ENCODE results near the gene NTM. TPM values are rescaled to one million over a fixed set of nuclear protein-coding genes. Genes with fewer than 3 reads are reported as not detected.

Gene NTM
- total RNA-seq, 8 experiments from 2014 or later, result 0.80 to 169 (median 18.6) TPM

DNA sequence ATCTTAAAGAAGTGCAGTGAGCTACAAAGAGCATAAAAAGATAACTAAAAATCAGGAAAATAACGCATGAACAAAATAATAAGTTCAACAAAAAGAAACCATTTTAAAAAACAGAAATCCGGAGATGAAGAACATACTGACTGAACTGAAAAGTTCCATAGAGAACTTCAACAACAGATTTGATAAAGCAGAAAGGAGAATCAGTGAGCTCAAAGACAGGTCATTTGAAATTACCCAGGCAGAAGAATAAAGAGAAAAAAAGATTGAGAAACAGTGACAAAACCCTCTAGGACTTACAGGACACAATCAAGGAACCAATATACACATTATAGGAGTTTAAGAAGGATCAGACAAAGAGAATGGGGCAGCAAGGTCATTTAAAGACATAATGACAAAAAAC lies 334.3 kb downstream of the NTM start:
- ATAC-seq (replicated peaks in 6 of 8), result no peak
- no peaks in the 10 kb centered on the region for H3K4me1 ChIP-seq (replicated peaks in 1 of 2)
- no peak overlapping the region for H3K4me3 ChIP-seq
- WGBS, 10 experiments, result 33 to 100% (median 86%) methylated on average over 2 of the region's 2 CpGs; no CpG with 5 or more reads in 1 of the 10 experiments
- in situ Hi-C loops (cut with MboI; ENCODE audit: low pct_unique_long_range_greater_than_20kb in 2 of 9, low sequenced_read_pairs in 9 of 9, unreplicated experiment in 9 of 9), result no loop called here
- no peak overlapping the region for H3K27ac ChIP-seq

DNA sequence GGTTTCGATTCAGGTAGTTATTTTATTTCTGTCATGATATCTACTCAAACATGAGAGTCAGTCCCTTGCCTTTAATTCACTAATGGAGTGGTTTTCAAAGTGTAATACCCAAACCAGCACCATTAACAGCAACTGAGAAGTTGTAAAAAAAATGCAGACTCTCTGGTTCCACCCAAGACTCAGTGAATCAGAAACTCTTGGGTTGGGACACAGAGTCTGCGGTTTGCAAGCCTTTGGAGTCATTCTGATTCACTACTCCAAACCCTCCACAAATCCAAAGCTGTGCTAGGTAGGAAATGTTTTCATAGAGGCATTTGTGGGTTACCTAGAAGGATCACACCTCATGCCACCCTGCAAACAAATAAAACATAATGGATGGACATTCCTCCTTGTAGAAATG lies 340.1 kb downstream of the NTM start:
- WGBS, 10 experiments, result 0 to 100% (median 89%) methylated on average over 1 to 2 of the region's 2 CpGs; no CpG with 5 or more reads in 2 of the 10 experiments
- ATAC-seq (replicated peaks in 6 of 8), result peak in 2 of 8 experiments; percentile 26 to 59

DNA sequence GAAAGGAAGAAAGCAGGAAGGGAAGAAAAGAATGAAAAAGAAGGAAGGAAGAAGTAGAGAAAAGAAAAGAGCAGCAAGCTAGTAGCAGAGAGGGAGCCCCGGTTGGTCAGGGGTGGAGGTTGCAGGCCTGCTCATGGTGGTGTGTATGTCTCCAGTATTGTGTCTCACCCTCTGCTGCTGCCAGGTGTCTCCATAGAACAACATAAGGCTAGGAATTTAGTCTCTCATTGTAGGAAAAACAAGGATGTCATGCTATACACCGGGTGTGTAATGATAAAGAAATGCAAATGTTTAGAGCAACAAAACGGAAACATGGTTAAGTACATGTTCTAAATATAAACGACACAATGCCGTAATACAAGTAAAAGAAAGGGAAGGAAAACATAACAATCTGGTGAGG lies 342.5 kb downstream of the NTM start:
- H3K27ac ChIP-seq, result no peak overlapping the region
- H3K4me3 ChIP-seq, result no peak overlapping the region
- no peaks in the 10 kb centered on the region for H3K4me1 ChIP-seq (replicated peaks in 1 of 2)
- in situ Hi-C loops (cut with MboI; ENCODE audit: low pct_unique_long_range_greater_than_20kb in 2 of 9, low sequenced_read_pairs in 9 of 9, unreplicated experiment in 9 of 9), result no loop called here
- 54 to 98% (median 88%) methylated on average over 1 to 5 of the region's 5 CpGs for WGBS, 10 experiments
- ATAC-seq (replicated peaks in 6 of 8), result no peak

More for the DNA sequence above, 340.1 kb downstream of the NTM start:
- H3K4me1 ChIP-seq (replicated peaks in 1 of 2), result no peaks in the 10 kb centered on the region
- in situ Hi-C loops (cut with MboI; ENCODE audit: low pct_unique_long_range_greater_than_20kb in 2 of 9, low sequenced_read_pairs in 9 of 9, unreplicated experiment in 9 of 9), result no loop called here
- no peak overlapping the region for H3K4me3 ChIP-seq
- no peak overlapping the region for H3K27ac ChIP-seq

- no peak overlapping the region for H3K27ac ChIP-seq
- no peaks in the 10 kb centered on the region for H3K4me1 ChIP-seq (replicated peaks in 1 of 2)
- WGBS, 10 experiments, result 25 to 100% (median 90%) methylated on average over 2 to 8 of the region's 8 CpGs; no CpG with 5 or more reads in 1 of the 10 experiments
- no peak for ATAC-seq (replicated peaks in 6 of 8)
- H3K4me3 ChIP-seq, result no peak overlapping the region
- in situ Hi-C loops (cut with MboI; ENCODE audit: low pct_unique_long_range_greater_than_20kb in 2 of 9, low sequenced_read_pairs in 9 of 9, unreplicated experiment in 9 of 9), result no loop called here
These were observed 343.2 kb downstream of the NTM start for GRCh38 chr11:131713529-131714134.

GRCh38 chr11:131717616-131718015 lies 347.2 kb downstream of the NTM start:
- peaks cover 3 to 6% of the 10 kb centered on the region in 2 donors for H3K4me1 ChIP-seq (replicated peaks in 1 of 2)
- no peak for ATAC-seq (replicated peaks in 6 of 8)
- in situ Hi-C loops (cut with MboI; ENCODE audit: low pct_unique_long_range_greater_than_20kb in 2 of 9, low sequenced_read_pairs in 9 of 9, unreplicated experiment in 9 of 9), result no loop called here
- no peak overlapping the region for H3K27ac ChIP-seq
- WGBS, 10 experiments, result 17 to 100% (median 48%) methylated on average over 1 to 2 of the region's 2 CpGs
- H3K4me3 ChIP-seq, result no peak overlapping the region

- 0 to 72% (median 18%) methylated on average over 1 to 8 of the region's 8 CpGs for WGBS, 10 experiments
- Histone ChIP-seq H3K4me3 (peak overlapping the region in 1 of 5 donors; percentile 5), H3K4me1 (replicated peaks in 1 of 2) (peaks cover 32 to 34% of the 10 kb centered on the region in 2 donors), H3K27ac (peak overlapping the region in 1 of 2 donors; percentile 61)
- ATAC-seq (replicated peaks in 6 of 8), result peak in 5 of 8 experiments; percentile 93 to 97 (median 96)
- in situ Hi-C loops (cut with MboI; ENCODE audit: low pct_unique_long_range_greater_than_20kb in 2 of 9, low sequenced_read_pairs in 9 of 9, unreplicated experiment in 9 of 9), result no loop called here
These were observed 352.7 kb downstream of the NTM start for GRCh38 chr11:131723088-131723487.

DNA sequence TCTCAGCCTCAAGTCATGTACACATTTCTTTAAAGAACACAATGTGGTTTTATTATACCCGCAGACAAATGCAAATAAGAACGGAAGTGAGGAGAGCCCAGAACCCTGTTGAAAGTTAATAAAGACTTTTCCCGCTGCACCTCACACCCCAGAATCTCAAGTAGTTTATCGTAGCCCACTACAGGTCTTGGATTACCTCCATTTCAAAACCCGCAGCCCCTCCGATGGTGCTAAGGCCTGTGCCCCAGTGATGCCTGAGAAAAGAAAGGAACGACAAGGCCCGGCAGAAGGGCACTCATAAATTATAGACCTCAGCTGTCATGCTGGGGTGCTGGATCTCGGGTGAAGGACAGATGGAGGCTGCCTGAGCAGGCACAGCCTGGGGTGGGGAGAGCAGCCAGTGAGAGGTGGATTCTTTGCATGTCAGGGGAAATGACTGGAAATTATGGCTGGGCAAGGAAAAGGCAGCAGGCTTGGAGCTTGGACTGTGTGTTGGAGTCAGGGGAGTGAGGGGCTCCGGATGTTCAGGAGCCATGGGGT lies 354.1 kb downstream of the NTM start:
- peak in 5 of 8 experiments; percentile 26 to 74 (median 58) for ATAC-seq (replicated peaks in 6 of 8)
- peak overlapping the region in 1 of 2 donors; percentile 61 for H3K27ac ChIP-seq
- in situ Hi-C loops (cut with MboI; ENCODE audit: low pct_unique_long_range_greater_than_20kb in 2 of 9, low sequenced_read_pairs in 9 of 9, unreplicated experiment in 9 of 9), result no loop called here
- peaks cover 32 to 34% of the 10 kb centered on the region in 2 donors for H3K4me1 ChIP-seq (replicated peaks in 1 of 2)
- 10 to 100% (median 39%) methylated on average over 1 to 10 of the region's 10 CpGs; no CpG with 5 or more reads in 1 of the 10 experiments for whole genome bisulfite sequencing, 10 experiments
- no peak overlapping the region for H3K4me3 ChIP-seq

- Histone ChIP-seq H3K4me3 (no peak overlapping the region), H3K27ac (no peak overlapping the region), H3K4me1 (replicated peaks in 1 of 2) (peaks cover 11 to 23% of the 10 kb centered on the region in 2 donors)
- no peak for ATAC-seq (replicated peaks in 6 of 8)
- 17 to 100% (median 65%) methylated on average over 1 to 4 of the region's 4 CpGs; no CpG with 5 or more reads in 1 of the 10 experiments for whole genome bisulfite sequencing, 10 experiments
- in situ Hi-C loops (cut with MboI; ENCODE audit: low pct_unique_long_range_greater_than_20kb in 2 of 9, low sequenced_read_pairs in 9 of 9, unreplicated experiment in 9 of 9), result no loop called here
These were observed 364.5 kb downstream of the NTM start for GRCh38 chr11:131734871-131735270.

GRCh38 chr11:131737357-131737756 lies 366.9 kb downstream of the NTM start:
- no peak for ATAC-seq (replicated peaks in 6 of 8)
- H3K4me1 ChIP-seq (replicated peaks in 1 of 2), result peaks cover 13 to 19% of the 10 kb centered on the region in 2 donors
- in situ Hi-C loops (cut with MboI; ENCODE audit: low pct_unique_long_range_greater_than_20kb in 2 of 9, low sequenced_read_pairs in 9 of 9, unreplicated experiment in 9 of 9), result no loop called here

GRCh38 chr11:131739243-131739882 lies 368.9 kb downstream of the NTM start:
- no peak overlapping the region for H3K27ac ChIP-seq
- no peak overlapping the region for H3K4me3 ChIP-seq
- 0 to 89% (median 66%) methylated on average over 1 to 9 of the region's 11 CpGs; no CpG with 5 or more reads in 2 of the 10 experiments for WGBS, 10 experiments
- in situ Hi-C loops (cut with MboI; ENCODE audit: low pct_unique_long_range_greater_than_20kb in 2 of 9, low sequenced_read_pairs in 9 of 9, unreplicated experiment in 9 of 9), result no loop called here
- peaks cover 13 to 19% of the 10 kb centered on the region in 2 donors for H3K4me1 ChIP-seq (replicated peaks in 1 of 2)
- peak in 2 of 8 experiments; percentile 46 to 49 for ATAC-seq (replicated peaks in 6 of 8)

More at GRCh38 chr11:131737357-131737756, 366.9 kb downstream of the NTM start:
- 6 to 84% (median 74%) methylated on average over 1 to 7 of the region's 7 CpGs for WGBS, 10 experiments
- Histone ChIP-seq H3K27ac (no peak overlapping the region), H3K4me3 (no peak overlapping the region)

DNA sequence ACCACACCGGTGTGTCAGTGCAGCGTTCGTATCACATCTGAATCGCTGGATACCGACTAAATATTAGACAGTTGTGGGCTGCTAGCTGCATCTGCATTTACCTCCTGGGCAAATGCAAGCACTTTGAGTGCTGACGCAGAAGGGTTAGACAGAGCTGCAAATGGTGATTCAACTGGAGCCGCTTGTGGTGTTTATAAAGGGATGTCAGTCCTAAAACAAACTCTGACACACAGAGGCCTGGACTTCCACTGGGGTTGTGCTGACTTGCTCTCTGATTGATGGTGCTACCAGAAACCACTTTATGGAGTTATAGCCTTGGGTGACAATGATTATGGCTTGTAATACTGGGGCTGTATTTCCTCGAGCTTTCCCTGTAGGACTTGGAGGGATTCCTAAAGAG lies 374.4 kb downstream of the NTM start:
- 0 to 100% (median 85%) methylated on average over 1 to 7 of the region's 8 CpGs; no CpG with 5 or more reads in 2 of the 10 experiments for WGBS, 10 experiments
- in situ Hi-C loops (cut with MboI; ENCODE audit: low pct_unique_long_range_greater_than_20kb in 2 of 9, low sequenced_read_pairs in 9 of 9, unreplicated experiment in 9 of 9), result no loop called here
- ATAC-seq (replicated peaks in 6 of 8), result peak in 3 of 8 experiments; percentile 31 to 53 (median 38)
- Histone ChIP-seq H3K27ac (no peak overlapping the region), H3K4me1 (replicated peaks in 1 of 2) (peaks cover 6 to 9% of the 10 kb centered on the region in 2 donors), H3K4me3 (no peak overlapping the region)

DNA sequence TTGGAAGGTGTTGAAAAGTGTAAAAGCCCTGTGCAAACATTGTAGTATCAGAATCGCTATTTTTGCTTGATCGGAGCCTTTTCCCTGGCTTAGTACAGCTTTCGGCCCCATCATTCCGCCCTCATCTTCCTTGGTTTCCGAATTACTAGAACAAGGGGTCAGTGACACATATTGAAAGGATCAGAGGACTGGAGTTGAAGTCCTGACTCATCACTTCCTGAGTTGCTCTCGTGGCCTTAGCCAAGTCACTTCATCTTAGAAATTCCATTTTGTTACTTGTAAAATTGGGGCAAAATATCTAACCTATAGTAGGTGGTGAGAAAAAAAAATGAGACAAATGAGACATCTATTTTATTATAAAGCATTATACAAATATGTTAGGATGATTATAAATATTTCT lies 375.0 kb downstream of the NTM start:
- 0 to 100% (median 69%) methylated on average over 1 to 6 of the region's 6 CpGs; no CpG with 5 or more reads in 3 of the 10 experiments for WGBS, 10 experiments
- in situ Hi-C loops (cut with MboI; ENCODE audit: low pct_unique_long_range_greater_than_20kb in 2 of 9, low sequenced_read_pairs in 9 of 9, unreplicated experiment in 9 of 9), result no loop called here
- Histone ChIP-seq H3K4me3 (no peak overlapping the region), H3K4me1 (replicated peaks in 1 of 2) (peaks cover 3 to 6% of the 10 kb centered on the region in 2 donors), H3K27ac (no peak overlapping the region)
- no peak for ATAC-seq (replicated peaks in 6 of 8)

DNA sequence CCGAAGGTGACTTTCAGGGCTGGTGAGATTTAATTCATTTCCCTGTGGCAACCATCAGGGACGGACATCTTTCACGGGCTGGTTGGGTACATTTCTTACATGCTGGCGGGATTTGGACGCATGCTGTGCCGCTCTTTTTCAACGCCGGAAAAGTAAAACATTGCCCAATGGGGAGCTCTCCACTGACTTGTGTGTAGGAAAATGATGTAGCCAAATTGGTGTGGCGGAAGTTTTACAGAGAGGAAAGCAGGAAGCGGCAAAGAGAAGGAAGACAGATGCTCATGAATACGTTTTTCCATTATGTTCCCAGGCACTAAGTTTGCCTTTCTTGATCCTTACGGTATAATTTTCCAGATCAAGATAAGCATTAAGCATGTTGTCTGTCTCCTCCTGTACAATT lies 375.8 kb downstream of the NTM start:
- Histone ChIP-seq H3K27ac (no peak overlapping the region), H3K4me3 (no peak overlapping the region), H3K4me1 (replicated peaks in 1 of 2) (peaks cover 3 to 4% of the 10 kb centered on the region in 2 donors)
- no peak for ATAC-seq (replicated peaks in 6 of 8)
- in situ Hi-C loops (cut with MboI; ENCODE audit: low pct_unique_long_range_greater_than_20kb in 2 of 9, low sequenced_read_pairs in 9 of 9, unreplicated experiment in 9 of 9), result no loop called here
- WGBS, 10 experiments, result 81 to 100% (median 93%) methylated on average over 1 to 11 of the region's 12 CpGs; no CpG with 5 or more reads in 1 of the 10 experiments
